ENCODE data around the gene ERVV-1. TPM values are rescaled to one million over a fixed set of nuclear protein-coding genes. Genes with fewer than 3 reads are reported as not detected.

Gene ERVV-1
- total RNA-seq, 4 donors from 2014 or later, result not detected

DNA sequence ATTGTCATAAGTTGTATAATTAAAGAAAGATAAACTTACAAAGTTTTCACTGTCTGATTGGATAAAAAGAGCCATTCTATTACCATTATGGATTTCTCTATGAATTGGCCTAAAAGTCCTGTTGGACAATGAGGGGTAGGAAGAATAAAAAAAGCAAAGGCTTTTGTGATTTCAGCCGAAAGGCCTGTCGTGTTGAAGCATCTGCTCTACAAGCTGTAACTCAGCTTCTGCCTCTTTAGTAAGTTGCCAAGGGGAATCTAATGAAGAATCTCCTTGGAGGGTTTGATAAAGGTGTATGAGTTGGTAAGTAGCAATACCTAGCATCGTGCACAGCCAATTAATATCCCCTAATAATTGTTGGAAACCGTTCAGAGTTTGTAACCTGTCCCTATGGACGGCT lies 25.2 kb upstream of the ERVV-1 start:
- Histone ChIP-seq H3K4me1 (peaks cover 0 to 19% (median 8%) of the 10 kb centered on the region in 3 donors), H3K9me3 (peaks cover 0 to 3% (median 0%) of the 10 kb centered on the region in 3 donors), H3K27me3 (no peaks in the 10 kb centered on the region), H3K27ac (no peak overlapping the region), H3K4me3 (no peak overlapping the region), H3K36me3 (peaks cover 0 to 57% of the 10 kb centered on the region in 2 donors)
- 89 to 92% methylated on average over 5 of the region's 5 CpGs for WGBS, 2 donors (ENCODE audit: low coverage in 1 of 2)
- no peak for TF ChIP-seq CTCF (IDR thresholded peaks at IDR 0.05)
- TF ChIP-seq EP300 (IDR thresholded peaks at IDR 0.05), result no peak
- TF ChIP-seq POLR2AphosphoS5 (IDR thresholded peaks at IDR 0.05), result no peak
- no peak for TF ChIP-seq POLR2A (IDR thresholded peaks at IDR 0.05)
- ATAC-seq, result no peak

DNA sequence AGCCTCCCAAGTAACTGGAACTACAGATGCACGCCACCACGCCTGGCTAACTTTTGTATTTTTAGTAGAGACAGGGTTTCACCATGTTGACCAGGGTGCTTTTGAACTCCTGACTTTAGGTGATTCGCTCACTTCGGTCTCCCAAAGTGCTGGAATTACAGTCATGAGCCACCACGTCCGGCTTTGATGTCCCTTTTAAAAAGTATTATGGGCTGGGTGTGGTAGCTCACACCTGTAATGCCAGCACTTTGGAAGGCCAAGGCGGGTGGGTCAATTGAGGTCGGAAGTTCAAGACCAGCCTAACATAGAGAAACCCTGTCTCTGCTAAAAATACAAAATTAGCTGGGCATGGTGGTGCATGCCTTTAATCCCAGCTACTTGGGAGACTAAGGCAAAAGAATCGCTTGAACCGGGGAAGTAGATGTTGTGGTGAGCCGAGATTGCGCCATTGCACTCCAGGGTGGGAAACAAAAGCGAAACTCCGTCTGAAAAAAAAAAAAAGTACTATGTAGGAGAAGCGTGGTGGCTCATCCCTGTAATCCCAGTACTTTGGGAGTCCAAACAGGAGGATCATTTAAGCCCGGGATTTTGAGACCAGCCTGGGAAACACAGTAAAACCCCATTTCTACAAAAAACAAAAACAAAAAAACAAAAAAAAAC lies 22.8 kb upstream of the ERVV-1 start:
- 79 to 86% methylated on average over 3 to 10 of the region's 16 CpGs for WGBS, 2 donors (ENCODE audit: low coverage in 1 of 2)
- Histone ChIP-seq H3K27ac (no peak overlapping the region), H3K4me3 (no peak overlapping the region), H3K36me3 (peaks cover 0 to 34% of the 10 kb centered on the region in 2 donors), H3K9me3 (no peaks in the 10 kb centered on the region), H3K4me1 (peaks cover 0 to 26% (median 8%) of the 10 kb centered on the region in 3 donors), H3K27me3 (no peaks in the 10 kb centered on the region)
- ATAC-seq, result no peak
- TF ChIP-seq POLR2AphosphoS5 (IDR thresholded peaks at IDR 0.05) (no peak), CTCF (IDR thresholded peaks at IDR 0.05) (no peak), EP300 (IDR thresholded peaks at IDR 0.05) (no peak), POLR2A (IDR thresholded peaks at IDR 0.05) (no peak)

DNA sequence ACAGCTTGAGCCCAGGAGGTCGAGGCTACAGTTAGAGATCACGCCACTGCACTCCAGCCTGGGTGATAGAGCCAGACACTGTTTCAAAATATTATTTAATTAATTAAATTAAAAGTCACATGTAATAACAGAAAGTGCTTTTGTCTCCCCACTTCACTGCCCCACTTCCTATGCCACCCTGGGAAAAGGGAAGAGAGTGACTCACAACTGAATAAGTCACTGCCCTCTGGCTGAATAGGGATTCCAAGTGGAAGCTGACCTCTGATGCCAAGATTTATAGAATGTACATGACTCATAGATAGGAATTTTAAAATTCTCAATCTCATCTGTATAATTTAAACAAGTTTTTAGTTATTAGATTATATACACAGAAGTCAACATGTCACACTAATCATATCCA lies 22.2 kb upstream of the ERVV-1 start:
- 85 to 100% methylated on average over 2 of the region's 2 CpGs for WGBS, 2 donors (ENCODE audit: low coverage in 1 of 2)
- TF ChIP-seq CTCF (IDR thresholded peaks at IDR 0.05) (no peak), POLR2A (IDR thresholded peaks at IDR 0.05) (no peak), EP300 (IDR thresholded peaks at IDR 0.05) (no peak), POLR2AphosphoS5 (IDR thresholded peaks at IDR 0.05) (no peak)
- no peak for ATAC-seq
- Histone ChIP-seq H3K9me3 (no peaks in the 10 kb centered on the region), H3K36me3 (peaks cover 0 to 28% of the 10 kb centered on the region in 2 donors), H3K4me3 (no peak overlapping the region), H3K27me3 (no peaks in the 10 kb centered on the region), H3K27ac (peak overlapping the region in 1 of 4 donors; percentile 84), H3K4me1 (peaks cover 0 to 26% (median 8%) of the 10 kb centered on the region in 3 donors)

- Histone ChIP-seq H3K27me3 (no peaks in the 10 kb centered on the region), H3K4me1 (peaks cover 0 to 26% (median 8%) of the 10 kb centered on the region in 3 donors), H3K27ac (peak overlapping the region in 3 of 4 donors; percentile 74 to 84 (median 78)), H3K36me3 (peaks cover 0 to 20% of the 10 kb centered on the region in 2 donors), H3K9me3 (no peaks in the 10 kb centered on the region), H3K4me3 (peak overlapping the region; percentile 55 to 57)
- peak; percentile 16 for ATAC-seq
- 25 to 84% methylated on average over 3 to 10 of the region's 26 CpGs for WGBS, 2 donors (ENCODE audit: low coverage in 1 of 2)
- TF ChIP-seq POLR2AphosphoS5 (IDR thresholded peaks at IDR 0.05) (no peak), EP300 (IDR thresholded peaks at IDR 0.05) (no peak)
Measured at GRCh38 chr19:52992109-52993004, 21.4 kb upstream of the ERVV-1 start.

DNA sequence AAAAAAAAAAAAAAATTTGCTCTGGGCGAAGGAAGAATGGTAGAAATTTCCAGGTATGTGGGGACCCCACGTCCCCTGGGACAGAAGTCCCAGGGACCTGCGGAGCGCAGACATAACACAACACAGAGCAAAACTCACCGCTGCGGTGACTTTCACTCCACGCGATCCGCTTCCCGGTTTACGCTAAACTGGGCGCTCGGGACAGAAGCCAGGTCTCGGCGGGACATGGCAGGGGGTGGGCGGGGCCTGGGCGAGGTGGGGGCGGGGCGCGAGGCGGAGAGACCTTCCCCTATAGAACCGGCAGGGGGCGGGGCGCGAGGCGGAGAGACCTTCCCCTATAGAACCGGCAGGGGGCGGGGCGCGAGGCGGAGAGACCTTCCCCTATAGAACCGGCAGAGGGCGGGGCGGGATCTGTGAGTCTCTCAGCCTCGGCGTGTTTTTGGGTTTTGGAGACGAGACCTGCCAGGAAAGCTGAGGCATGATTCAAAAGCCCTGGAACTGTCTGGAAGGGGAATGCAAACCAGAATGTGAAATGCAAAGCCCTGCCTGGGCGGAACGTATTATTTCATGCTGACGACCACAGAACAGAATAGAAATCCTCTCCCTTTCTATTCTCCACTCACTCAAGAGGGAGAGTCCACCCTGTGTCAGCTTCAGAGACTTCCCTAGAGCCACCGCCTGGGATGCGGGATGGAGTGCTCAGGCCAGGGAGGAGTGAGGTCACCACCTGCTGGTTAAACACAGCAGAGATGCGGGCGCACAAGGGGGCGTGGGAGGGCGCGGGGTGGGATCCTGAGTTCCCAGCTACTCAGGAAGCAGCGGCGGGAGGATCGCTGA lies 20.2 kb upstream of the ERVV-1 start:
- peaks cover 6% of the 10 kb centered on the region for H3K27me3 ChIP-seq
- peak overlapping the region; percentile 6 to 84 (median 76) for H3K27ac ChIP-seq
- H3K4me3 ChIP-seq, result peak overlapping the region; percentile 55 to 57
- peaks cover 0 to 9% of the 10 kb centered on the region in 2 donors for H3K36me3 ChIP-seq
- ATAC-seq, result peak; percentile 88
- TF ChIP-seq CTCF (IDR thresholded peaks at IDR 0.05) (peak; percentile 29 to 78 (median 44)), EP300 (IDR thresholded peaks at IDR 0.05) (no peak), POLR2A (IDR thresholded peaks at IDR 0.05) (no peak), POLR2AphosphoS5 (IDR thresholded peaks at IDR 0.05) (peak; percentile 5)
- peaks cover 0 to 26% (median 8%) of the 10 kb centered on the region in 3 donors for H3K4me1 ChIP-seq
- 1 to 2% methylated on average over 10 to 13 of the region's 50 CpGs for WGBS, 2 donors (ENCODE audit: low coverage in 1 of 2)
- no peaks in the 10 kb centered on the region for H3K9me3 ChIP-seq

Data from gastroesophageal sphincter (tissue), 4 donors.